ENCODE data around the gene MAP3K20.
A peak's percentile ranks its signal among the peaks of the same experiment; 100 is the strongest.
"Not testable (repeated sequence)": the region's sequence is repeated elsewhere in the genome, so short reads cannot be mapped to it uniquely, and the experiment has no call there.

Gene MAP3K20

DNA sequence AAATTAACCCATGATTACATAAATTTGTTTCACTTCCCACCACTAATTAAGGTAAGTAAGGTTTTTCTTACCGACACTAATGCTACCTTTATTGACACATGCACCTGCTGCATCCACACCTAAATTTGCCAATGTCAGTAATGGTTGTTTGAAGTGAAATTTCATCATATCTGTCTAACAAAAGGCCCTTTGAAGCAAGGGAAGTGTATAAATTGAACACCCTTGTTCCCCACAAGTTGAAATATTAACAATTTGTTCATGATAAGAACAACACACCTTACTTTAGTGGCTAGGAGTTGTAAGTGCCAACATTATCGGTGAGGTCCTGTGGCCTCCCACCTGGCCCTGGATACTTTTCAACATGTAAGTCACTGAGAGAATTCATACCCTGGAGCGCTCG lies 162.7 kb downstream of the MAP3K20 start:
- DNase-seq: no peak

DNA sequence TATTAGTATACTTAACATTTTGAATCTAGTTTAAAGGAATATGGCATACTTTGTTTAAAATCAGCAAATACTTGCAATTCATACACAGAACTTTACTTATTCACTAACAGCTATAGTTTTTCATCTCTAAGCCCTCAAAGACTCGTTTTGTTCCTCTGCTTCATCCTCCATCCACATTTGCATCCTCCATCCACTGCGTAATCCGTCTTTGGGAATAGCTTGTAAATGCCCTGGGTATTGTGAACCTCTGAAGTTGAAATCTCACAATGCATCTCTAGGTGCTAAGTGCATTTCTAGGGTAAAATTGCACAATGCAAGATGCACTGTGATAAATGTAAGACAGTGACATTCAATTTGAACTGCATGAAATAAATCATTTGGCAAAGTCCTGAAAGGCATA lies 163.2 kb downstream of the MAP3K20 start:
- DNase-seq: no peak

GRCh38 chr2:173239644-173240043 lies 164.0 kb downstream of the MAP3K20 start:
- DNase-seq: peak; percentile 7

DNA sequence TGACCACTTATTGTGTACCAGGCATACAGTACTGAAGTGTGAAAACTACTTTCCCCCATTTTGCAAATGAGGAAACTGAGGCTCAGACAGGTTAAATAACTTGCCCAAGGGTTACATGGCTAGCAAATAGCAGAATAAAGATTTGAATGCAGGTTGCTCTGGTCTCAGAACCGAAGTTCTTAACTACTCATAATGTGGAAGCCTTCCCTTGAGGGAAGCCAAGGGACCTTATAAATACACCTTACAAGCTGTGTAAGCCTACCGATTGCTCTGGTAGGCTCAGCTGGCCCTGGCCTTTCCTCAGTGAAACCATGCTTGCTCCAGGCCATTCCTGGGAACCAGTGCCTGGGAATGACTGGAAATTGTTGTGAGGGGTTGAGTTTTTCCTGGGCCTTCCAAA lies 164.4 kb downstream of the MAP3K20 start:
- DNase-seq: no peak

DNA sequence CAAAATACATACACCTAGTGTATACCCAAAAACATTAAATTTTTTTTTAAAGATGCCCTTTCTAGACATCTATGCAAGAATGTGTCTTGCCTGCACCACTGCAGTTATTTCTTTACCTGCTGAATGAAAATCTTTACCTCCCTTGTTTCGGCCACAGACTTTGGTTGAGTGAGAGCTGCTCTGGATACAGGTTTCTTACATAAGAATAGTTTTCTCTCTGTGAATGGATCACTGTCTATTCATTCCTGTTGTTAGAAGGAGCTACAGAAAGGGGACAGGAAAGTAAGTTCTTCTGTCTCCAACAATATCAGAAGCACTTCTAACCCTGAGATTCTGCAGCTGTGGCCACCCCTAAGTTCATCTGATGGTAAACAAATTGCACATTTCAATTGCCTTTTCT lies 166.0 kb downstream of the MAP3K20 start:
- DNase-seq: no peak

DNA sequence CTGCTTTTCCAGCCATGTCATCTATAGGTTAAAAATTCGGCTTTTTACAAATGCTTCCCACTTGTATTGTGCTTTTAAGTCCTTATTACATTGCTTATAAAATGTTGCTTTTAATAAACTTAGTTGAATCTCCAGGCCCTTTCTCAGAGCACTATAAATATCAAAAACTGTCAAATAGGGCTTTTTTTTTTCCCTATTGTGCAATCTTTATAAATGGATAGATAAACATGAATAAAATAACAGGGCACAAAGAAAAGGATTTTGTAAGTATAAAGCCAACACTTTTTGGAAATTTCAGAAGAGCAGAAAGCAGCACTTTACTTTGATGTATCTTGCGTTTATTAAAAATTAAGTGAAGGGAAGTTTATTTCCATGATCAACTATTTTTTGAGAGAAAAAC lies 171.5 kb downstream of the MAP3K20 start:
- DNase-seq: no peak

DNA sequence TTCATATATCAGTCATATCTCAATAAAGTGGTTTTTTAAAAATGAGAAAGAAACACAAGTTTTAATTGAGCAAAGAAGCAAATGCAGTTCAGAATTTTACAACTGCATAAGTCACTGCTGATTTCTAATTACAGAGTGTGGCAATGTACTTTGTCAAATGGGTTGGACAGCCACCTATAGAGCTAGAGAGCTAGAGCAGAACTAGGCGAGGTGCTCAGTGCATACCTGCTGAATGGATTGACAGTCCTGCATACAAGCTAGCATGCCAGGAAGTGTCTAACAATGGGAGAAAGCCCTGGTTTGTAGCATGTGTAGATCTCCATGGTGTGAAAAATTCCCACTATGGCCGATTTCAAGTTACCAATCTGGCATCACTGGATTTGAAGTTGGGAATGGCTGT lies 172.7 kb downstream of the MAP3K20 start:
- DNase-seq: no peak

- no peak for DNase-seq
Measured at GRCh38 chr2:173249661-173250641, 174.3 kb downstream of the MAP3K20 start.

- DNase-seq: no peak
Measured at GRCh38 chr2:173251225-173251624, 175.6 kb downstream of the MAP3K20 start.

DNA sequence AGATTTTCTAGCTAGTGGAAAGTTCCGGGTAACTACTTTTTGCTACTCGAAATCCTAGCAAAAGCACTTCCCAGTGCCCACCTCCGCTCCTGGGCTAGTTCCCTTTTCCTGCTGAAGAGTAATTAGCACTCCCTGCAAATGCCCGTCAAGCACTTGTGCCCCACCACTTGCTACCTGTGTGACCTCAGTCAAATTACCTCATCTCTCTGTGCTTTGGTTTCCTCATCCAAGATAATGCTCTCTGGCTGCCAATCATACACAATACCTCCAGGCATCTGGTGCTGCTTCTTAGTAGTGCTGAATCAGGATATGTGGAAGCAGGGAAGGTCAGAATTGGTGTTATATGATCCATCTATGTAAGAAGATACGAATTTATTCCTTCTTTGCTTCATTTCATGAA lies 176.9 kb downstream of the MAP3K20 start:
- DNase-seq: no peak

DNA sequence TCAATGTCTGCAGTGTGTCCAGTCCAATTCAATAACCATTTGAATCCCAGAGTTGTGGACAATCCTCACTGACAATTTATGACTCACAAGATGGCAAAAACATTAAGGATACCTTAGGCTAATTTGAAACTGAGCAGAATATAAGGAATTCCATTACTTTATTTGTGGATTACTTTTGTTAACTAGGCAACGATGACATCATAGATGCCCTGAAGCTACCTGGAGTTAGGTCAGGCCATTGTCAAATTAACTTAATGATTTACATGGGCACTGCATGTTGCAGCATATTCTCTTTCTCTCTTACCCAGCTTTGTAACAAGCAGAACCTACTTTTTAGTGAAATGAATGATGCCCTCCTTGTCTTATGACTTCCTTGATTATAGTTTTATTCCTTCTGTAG lies 179.0 kb downstream of the MAP3K20 start:
- no peak for DNase-seq

- no peak for DNase-seq
Measured at GRCh38 chr2:173258701-173259100, 183.1 kb downstream of the MAP3K20 start.

- DNase-seq: not testable (repeated sequence)
Measured at GRCh38 chr2:173262356-173262755, 186.7 kb downstream of the MAP3K20 start.

DNA sequence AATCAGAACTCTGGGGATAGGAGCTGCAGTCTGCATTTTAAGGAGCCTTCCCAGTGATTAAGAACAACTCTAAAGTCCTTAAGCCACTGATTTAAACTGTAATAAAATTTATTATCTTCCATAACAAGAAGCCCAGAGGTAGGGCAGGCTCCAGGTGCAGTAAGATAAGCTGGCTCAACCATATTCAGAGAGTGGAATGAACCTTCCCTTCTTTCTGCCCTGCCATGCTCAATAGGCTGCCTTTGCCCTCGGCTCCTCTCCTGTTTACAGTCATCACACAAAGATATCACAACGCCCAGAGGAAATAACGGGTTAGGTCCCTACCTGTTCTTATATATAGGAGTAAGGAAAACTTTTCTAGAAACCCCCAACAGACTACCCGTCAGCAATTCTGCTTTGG lies 188.5 kb downstream of the MAP3K20 start:
- DNase-seq: no peak

- no peak for DNase-seq
Measured at GRCh38 chr2:173264603-173265366, 189.1 kb downstream of the MAP3K20 start.

GRCh38 chr2:173271135-173271534 lies 195.5 kb downstream of the MAP3K20 start:
- no peak for DNase-seq

DNA sequence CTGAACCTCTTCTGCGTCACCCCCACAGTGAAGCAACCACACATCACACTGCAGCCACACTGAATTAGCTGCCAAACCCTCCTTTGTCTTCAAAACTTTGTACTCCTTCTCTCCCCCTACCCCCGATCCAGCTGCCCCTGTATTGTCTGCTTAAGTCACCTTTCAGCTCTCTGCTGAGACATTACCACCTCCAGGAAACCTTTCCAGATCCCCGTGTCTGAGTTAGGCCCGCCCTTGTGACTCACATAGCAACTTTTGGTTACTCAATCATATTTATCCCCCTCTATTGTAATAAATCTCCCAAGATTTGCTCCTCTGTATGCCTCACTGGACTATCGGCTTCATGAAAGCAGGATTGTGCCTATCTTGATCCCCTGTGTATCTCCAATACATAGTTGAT lies 196.2 kb downstream of the MAP3K20 start:
- DNase-seq: no peak

DNA sequence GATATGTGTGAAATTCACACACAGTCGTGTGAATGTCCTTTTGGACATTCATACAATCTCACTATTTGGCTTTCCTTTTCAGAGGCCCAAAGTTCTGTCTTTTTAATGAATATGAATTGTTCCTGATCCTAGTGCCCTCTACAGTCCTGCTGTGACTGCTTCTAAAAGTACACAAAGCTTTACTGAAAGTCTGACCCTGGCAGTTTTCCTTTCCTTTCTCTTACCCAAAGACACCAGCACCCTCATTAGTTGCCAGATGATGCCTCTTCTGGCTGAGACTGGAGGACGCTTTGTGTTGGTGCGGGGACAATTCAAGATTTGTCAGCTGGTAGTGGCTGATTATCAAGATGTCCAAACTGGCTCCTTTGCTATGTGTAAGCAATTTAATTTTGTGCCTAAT lies 197.2 kb downstream of the MAP3K20 start:
- no peak for DNase-seq

DNA sequence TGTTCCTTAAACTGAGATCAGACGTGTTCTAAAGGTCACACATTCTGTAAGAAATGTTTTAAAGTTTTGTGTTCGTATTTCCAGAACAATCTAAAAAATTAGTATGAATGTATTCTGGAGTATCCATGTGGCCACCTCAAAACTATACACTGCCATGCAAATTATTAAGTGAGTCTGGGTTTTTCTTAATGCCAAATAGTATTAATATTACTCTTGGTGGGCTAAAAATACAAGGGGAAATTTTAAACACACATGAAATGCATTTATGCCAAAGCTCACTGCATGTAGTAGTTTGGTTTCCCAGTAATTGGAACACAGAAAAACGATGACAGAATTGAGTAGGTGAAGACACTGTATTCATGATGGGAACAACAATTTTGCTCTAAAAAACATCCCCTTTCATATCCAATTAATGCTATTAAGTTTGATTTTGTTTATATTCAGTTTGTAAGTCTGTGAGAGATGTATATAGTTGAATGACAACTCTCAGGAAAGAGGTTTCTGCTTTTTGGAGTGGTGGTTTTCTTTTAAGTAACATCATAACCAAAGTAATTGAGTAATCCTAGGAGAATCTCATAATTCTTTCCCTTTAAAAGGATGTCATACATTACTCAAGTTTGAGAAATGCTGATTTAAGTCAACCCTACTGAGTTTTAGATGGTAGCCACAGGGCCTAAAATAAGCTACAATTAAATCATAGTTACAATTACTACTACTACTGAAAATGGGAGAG lies 203.3 kb downstream of the MAP3K20 start:
- no peak for DNase-seq

DNA sequence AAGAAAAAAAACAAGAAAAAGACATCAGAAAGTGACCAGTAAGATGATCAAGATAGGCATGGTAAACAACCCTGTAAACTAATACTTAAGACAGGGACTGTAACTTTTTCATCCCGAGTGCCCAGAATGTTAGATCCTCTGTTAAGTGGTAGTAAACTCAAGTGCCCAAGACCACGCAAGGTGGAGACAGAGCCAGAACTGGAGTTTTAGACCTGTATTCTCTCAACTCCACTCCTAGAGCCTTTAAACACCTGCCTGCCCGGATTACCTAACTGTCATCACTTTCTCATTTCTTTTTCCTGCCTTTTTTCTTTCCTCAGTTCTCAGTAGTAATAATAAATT lies 203.9 kb downstream of the MAP3K20 start:
- no peak for DNase-seq

GRCh38 chr2:173280853-173281252 lies 205.2 kb downstream of the MAP3K20 start:
- DNase-seq: peak; percentile 8

DNA sequence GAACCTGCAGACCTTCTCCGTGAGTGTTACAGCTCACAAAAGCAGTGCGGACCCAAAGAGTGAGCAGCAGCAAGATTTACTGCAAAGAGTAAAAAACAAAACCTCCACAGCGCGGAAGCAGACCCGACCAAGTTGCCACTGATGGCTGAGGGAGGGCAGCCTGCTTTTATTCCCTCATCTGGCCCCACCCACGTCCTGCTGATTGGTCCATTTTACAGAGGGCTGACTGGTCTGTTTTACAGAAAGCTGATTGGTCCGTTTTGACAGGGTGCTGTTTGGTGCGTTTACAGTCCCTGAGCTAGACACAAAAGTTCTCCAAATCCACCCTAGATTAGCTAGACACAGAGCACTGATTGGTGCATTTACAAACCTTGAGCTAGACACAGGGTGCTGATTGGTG lies 206.3 kb downstream of the MAP3K20 start:
- not testable (repeated sequence) for DNase-seq

- no peak for DNase-seq
Measured at GRCh38 chr2:173282795-173283545, 207.3 kb downstream of the MAP3K20 start.

Data from activated naive CD4-positive, alpha-beta T cell treated with Interleukin-2 at 50 U/mL for 16 hours (primary cell).